Stimulated activated CD4-positive, alpha-beta T cell treated with anti-CD3 and anti-CD28 coated beads, Interleukin-15, amount 100 ng/mL, for 24 hours (primary cell): ENCODE data around the gene QRICH1.

Source experiments
- DNase-seq: peaks from one replicate; pipeline ENCODE4 v3.0.0-alpha.2; 2020

The QRICH1 gene

DNA sequence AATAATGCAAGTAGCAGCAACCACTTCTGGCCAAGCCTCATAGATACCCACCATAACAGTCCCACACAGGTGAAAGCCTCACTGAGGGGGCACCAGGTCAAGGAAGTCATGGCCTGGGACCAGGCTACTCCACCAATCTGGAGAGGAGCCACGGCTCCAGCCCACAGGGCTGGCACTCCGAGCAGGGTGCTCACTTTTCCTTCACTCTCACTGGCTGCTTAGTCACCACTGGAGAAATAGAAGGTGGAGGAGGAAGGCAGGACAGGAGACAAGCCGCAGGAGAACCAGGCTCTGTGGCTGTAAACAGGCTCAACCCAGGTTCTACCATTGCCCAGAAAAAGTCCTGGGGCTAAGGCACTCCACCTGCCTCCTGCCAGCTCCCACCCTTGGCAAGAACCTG is 25.6 kb upstream of the QRICH1 start:
- DNase-seq, result no peak

DNA sequence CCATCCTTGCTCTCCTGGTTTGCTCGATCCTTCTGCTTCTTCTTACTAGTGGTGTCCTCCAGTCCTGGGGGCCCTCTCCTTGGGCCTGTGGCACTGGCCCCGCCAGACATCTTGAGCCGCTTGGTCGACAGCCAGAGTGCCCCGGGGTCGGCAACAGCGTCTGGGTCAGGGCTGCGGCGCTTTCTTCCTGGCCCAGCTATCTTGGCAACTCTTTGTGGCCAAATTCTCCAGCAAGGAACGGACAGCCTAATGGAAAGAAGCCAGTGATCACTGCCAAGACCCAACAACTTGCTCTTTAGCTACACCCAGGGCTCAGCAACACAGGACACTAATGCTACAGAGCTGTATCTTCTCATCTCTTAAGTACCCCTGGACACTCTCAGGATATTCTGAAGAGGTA is 25.2 kb upstream of the QRICH1 start:
- no peak for DNase-seq

DNA sequence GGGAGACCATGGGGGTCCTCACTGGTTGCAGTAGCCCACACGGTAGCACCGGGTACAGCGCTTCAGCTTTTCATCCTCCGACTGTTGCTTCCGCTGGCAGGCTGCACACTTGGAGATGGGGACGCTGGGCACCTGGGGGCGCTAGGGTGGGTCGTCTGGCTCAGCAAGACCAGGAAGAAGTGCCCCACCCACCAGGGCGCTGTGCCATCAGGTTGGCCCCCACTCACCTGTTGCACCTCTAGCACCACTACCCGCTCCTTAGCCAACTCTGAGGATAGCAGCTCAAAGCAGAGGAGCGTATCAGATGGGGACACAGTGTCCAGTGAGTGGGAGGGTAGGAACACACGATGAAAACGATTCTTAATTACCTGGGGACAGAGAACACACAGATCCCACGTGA is 18.4 kb upstream of the QRICH1 start:
- DNase-seq, result no peak

DNA sequence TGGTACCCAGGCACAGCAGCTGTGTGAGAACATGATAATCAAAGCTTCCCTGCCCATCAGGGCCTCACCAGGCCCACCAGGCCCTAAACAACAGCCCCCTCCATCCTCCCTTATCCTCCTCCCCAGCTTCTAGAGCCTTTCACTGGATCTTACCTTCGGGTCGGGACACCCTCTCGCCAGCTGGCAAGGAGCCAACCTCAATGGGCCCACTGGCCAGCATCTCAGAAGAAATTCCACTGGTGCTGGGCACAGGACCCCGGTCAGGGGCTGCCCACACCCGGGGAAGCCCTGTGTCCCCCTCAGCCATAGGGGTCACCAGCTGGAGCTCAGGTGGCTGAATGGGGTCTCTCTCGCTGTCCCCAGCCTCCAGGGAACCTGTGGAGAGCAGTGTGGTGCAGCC is 17.5 kb upstream of the QRICH1 start:
- DNase-seq, result no peak

DNA sequence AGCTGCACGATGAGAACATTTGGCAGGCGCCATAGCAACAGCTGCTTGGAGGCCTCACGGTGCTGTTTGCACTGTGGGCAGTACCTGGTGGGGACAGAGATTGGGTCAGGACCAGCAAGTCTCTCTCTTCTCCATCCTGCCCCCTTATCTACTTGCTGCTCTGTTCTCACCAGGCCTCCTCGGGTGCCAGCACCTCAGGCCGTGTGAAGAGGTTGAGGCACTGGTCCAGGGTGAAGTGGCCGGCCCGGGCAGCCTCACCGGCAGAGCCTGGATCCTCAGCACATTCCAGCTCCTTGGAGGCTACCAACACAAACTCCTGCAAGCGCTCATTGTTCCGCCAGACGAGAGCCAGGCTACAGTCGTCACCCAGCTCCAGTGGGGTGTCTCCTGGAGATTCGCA is 16.9 kb upstream of the QRICH1 start:
- no peak for DNase-seq

DNA sequence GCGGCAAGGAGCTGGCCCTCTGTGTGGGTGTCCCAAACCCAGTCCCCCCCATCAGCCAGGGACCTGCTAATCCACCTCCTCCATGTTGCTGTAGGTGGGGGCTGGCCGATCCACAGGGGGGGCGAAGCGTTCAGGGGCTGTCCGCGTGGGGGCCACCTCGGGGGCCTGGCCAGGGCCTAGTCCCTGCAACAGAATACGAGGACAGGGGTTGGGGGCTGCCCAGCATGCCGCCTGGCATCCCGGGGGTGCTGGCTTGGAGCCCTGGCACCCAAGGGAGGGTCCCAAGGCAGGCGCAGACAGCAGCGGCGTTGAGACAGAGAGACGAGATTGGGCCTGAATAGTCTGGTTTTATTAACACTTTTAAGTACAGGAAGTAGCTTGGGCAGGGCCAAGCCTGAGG is 14.5 kb upstream of the QRICH1 start:
- no peak for DNase-seq

DNA sequence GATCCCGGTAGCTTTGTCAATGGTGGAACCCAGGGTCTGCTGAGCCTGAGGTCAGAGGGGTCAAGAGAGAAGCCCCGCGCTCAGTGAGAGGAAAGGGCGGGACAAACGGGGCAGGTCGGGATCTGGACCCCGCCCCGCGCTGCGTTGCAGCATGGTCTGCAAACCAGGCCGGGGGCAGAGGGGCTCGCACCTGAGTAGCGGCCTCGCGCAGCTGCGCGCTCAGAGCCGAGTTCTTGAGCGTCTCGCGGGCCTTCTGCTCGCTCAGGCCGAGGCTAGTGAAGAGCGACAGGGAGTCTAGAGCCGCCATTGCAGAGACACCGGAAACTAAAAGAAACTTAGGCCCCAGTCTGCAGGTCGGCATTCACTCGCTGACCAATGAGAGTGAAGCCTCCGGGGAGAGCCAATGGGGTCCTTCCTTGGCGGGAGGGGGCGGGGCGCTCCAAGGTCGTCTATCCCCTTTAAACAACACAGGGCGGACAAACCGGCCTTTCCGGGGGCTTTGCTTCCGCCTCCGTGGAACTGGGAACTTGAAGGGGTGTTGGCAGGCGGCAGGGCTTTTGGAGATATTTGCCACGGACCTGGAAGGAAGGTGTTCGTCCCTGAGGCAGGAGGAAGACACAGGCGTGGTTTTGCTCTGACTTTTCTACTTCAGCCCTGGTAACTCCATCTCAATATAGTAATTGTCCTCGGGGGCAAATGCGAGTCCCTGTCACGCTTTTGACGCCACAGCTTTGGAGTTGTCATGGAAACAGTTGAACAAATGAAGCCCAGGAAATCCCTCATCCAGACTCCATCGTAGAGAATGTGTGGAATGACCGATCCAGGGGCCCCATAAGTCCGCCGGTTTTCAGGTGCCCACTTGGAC is 10.8 kb upstream of the QRICH1 start, which contains the start of gene QARS1:
TSS of gene QARS1 (minus strand) at position 331 of the 865 bp plus-strand sequence. CDS start at position 307, 24 bp downstream.
- DNase-seq, result peak; percentile 94

DNA sequence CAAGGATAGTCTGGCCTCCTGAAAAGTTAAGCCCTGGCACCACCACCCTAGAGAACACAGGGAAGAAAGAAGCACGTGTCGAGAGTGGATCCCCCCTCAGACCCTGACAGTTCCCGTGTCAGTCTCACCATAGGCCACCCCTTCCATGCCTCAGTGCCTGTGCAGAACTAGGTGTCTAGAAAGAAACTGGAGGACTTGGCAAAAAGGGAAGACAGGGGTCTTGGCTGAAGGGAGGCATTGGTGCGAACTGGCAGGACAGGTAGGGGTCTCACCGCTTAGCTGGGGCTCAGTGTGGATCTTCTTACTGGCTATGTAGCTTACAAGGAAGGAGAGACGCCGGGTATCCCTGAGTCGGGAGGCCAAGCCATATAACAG is 10.2 kb upstream of the QRICH1 start:
- DNase-seq, result no peak

DNA sequence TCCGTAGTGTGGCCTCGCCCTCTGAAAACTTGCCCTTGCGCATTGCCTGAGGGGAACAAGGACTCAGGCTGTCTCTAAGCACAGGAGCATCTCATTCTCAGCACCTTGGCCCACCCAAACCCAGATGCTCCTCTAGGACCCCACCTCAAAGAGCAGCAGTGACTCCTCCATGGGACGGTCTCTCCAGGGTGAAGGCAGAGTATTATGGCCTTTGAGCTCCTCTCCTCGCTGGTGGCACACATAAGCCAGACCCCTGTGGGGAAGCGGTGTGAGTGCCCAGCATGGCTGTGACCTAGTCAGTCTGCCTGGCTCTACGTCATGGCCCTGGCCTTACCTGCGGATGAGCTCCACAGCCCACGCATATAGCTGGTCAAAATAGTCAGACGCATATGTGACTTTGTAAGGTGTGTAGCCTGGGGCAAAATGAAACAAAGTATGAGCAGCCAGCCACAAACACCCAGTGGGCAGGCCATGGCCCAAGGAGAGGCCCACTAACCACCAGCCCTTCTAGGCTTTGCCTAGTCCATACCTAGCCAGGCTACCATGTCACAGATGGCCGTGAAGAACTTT is 6.3 kb upstream of the QRICH1 start:
- no peak for DNase-seq

DNA sequence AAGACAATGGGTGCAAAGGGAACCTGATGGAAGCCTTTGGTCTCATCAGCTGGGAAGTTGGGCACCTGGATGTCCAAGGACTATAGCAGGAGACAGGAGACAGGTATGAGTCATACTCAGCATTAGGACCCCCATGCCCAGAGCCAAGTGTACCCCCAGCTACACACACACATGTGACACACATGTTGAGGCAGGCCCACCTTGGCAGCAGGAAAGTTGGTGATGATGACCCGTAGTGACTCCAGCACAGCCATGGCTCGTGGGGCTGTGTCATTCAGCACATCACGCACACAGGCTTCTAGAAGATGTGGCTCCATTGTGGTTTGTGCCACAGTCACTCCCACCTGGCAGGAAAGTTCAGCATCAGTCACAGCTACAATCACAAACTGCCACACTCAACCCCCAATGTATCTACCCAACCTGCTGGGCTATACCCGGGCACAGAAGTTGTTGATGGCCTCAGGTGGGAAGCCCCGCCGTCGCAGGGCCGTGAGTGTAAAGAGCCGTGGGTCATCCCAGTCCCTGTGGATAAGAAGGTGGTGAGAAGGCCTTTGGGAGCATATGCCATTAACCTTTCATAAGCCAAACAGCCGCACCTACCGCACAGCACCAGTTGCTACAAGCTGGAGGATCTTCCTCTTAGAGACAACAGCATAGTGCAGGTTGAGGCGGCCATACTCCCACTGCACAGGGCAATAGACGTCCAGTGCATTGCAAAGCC is 5.2 kb upstream of the QRICH1 start:
- DNase-seq, result no peak

DNA sequence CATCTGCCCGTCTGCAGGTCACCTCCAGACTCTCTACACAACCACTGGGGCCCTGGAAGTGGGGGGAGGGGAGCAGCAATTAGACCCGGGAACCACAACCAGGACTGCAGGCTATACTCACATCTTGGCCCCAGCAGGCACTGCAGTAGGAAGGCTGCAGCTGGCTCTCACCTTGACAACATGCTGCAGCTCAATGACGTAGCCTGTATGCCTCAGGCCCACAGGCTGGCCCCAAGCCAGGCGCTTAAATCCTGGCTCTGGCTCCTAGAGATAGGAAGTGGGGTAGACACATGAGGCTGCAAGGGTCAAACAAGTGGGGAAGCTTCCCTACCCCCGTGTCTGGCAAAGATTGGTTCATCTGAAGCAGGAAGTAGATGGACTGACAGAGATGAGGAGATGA is 4.6 kb upstream of the QRICH1 start:
- no peak for DNase-seq

DNA sequence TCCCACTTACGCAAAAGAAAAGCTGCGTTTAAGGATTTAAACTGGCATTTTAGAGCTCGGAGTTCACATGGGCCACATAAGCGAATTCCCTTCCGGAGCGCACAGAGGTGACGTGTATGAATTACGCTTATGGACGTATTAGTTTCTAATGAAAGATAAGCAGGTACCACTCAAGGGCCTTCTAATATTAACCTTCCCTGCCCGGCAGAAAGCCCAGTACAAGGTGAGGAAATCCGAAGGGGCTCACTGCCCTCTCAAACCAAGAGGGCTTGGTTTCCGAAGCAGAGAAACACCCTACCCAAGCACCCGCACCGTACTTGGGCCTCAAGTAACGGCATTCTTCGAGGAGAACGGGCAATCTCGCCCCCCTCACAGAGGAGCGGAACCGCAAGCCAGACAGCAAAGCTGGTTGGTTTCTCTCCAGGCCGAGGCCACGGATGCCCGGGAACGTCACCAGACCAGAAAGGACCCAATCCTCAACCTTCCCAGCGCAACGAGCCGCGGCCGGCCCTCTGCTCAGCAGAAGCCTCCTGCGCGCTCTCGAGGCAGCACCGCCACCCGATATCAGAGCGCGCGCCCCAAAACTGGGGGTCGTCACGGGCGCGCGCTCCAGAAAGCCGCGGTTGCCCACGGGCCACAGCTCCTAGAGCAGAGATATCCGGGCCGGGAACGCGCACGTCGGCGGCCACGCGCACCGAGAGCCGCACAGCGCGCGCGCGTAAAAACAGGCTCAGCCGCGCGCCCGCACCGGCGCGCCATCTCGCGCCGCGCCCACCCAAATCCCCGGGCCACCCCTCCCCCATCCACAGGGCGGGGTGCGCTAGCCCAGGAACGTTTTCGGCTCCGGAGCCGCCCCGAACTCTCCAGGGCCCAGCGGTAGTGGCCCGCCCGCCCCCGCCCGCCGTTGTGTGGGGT is 676 bp downstream of the QRICH1 start:
- DNase-seq, result peak; percentile 89

DNA sequence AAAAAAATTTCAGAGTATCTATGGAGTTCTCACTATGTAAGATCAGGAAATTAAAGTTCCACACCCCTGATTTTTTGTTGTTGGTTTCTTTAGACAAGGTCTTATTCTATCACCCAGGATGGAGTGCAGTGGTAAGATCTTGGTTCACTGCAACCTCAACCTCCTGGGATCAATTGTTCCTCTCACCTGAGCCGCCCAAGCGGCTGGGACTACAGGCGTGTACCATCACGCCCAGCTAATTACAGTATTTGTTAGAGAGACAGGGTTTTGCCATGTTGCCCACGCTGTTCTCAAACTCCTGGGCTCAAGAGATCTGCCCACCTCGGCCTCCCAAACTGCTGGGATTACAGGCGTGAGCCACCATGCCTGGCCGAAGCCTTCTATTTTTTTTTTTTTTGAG is 12.4 kb downstream of the QRICH1 start:
- no peak for DNase-seq

DNA sequence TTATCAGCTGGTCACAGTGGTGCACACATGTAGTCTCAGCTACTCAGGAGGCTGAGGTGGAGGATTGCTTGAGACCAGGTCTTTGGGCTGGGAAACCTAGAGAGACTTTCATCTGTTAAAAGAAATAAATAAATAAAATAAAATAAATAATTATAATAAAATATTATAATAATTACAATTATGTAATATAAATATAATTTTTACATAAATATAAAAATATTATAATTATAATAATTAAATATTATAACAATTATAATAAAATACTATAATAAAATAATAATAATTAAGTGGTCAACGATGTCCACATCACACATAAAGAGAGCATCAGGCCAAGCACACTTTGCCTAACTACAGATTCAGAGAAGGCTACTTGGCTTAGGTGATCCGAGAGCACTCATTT is 14.6 kb downstream of the QRICH1 start:
- DNase-seq, result no peak

DNA sequence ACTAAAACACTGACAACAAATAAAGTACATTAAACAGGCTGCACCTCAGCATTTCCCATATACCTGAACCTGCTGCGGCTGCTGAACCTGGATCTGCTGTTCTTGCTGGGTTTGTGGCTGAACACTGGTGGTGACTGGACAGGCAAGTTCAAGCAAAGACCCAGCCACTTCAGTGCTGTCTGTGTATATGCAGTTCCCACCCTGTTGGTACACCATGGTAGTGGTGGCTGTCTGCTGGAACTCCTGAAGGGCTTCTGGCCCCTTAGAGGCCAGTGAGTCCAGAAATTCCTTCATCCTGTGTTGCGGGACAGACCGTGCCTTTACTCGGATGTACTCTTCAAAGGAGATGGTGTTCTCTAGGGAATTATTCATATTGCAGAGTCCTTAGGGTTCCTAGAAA is 17.2 kb downstream of the QRICH1 start:
- DNase-seq, result no peak

DNA sequence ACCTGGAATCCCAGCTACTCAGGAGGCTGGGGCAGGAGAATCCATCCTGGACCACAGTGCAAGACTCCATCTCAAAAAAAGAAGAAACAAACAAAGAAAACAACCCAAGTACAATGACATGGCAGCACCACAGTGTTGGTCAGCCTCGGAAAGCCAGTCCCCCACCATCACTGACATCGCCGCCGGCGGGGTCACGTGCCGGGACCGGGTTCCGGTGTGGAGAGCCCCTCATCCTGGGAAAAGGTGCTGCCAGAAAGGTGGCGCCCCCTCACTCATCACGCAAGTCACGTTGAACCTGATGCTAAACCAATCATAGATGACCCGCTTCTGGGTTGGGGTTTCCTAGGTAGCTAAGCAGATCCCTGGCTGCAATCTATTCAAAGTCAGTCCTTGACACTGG is 17.8 kb downstream of the QRICH1 start:
- DNase-seq, result no peak

DNA sequence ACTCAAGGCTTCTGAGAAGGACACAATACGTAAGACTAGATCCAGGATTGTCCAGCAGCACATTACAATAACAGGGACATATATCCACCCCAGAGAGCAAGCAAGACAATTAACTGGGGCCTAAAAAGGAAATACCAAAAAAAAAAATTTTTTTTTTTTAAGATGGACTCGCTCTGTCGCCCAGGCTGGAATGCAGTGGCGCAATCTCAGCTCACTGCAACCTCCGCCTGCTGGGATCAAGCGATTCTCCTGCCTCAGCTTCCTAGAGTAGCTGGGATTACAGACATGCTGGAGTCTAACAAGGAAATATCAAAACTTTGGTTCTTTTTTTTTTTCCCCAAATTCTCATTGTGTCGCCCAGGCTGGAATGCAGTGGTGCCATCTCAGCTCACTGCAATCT is 35.9 kb downstream of the QRICH1 start:
- DNase-seq, result no peak

DNA sequence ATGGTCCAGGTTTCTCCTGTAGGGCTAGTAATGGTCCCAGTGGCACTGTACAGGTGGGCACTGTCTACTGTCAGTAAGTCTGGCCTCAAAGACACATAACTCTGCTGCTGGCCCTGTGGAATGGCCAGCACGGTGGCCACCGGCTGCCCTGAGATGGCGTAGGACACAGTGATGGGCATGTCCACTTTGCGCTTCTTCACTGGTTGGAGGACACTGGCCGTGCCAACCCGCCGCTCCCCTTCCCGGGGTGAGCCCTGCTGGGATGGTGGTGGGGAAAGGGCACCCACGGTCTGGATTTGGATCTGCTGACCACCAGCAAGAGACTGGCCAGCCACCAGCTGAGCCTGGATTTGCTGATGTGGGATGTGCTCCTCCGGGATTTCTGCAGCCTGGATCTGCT is 36.6 kb downstream of the QRICH1 start:
- no peak for DNase-seq

DNA sequence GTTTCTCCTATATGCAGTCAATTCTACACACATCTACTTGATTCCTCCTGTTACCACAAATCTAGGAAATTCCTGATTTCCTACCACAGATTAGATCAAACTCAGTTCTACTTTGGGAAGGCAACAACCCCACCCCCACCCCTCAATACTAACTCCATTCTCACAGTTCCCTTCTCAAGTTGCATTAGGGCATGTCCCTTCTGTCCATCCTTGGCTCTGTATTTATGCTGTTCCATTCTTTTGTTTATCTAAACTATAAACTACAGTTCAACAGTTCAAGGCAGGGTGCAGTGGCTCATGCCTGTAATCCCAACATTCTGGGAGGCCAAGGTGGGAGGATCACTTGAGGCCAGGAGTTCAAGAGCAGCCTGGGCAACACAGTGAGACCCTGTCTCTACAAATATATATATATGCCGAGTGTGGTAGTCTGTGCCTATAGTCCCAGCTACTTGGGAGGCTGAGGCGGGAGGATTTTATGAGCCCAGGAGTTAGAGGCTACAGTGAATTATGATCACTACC is 39.5 kb downstream of the QRICH1 start:
- DNase-seq, result no peak

DNA sequence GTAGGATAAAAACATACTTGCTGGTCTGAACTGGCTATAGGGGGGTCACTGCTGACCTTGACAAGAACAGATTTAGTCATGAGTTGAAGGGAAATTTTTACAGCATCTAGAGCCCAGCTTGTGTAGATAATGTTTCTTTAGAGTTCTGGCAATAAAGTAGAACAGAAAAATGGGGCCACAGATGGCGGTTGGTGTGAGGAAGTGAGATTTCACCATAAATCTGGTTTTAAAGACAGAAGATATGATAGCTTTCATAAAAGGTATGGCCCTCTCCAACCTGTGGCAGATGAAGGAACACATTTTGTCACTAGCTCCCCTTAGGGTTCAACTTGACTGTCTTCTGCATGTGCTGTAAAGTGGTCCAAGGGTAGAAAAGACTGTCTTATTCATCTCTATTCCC is 40.3 kb downstream of the QRICH1 start:
- DNase-seq, result no peak

DNA sequence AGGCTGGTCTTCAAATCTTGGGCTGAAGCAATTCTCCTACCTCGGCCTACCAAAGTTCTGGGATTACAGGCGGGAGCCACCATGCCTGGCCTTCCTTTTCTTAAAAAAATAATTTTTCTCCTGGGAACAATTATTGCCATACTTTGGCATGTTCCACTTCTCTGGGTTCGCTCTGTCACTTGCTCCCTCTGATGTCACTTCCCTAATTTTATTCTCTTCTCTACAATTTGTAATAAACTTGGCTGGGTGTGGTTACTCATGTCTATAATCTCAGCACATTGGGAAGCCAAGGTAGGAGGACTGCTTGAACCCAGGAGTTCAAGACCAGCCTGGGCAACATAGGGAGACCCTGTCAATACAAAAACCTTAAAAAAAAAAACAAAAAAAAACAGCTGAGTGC is 58.6 kb downstream of the QRICH1 start:
- DNase-seq, result no peak

DNA sequence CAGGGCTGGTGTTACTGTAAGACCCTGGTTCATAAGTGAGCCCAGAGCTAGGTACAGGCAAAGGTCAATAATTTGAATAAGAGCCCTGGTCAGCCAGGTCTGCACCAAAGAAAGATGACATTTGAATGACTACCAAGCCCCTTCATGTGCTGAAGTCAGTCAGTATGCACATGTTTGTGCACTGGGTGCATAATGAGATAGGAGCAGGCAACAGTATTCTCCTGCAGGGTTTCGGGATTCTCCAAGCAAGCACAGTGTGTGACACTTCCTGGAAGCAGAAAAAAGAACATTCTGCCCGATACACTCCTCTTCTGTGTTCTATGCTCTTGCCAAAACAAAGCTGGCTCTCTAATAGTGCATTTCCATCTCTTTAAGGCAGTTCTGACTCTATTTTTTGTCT is 59.2 kb downstream of the QRICH1 start:
- DNase-seq, result no peak
